Esophagus squamous epithelium (tissue), 4 donors: Measurements from ENCODE around the gene ATR.

Source experiments
- POLR2A ChIP-seq, 4 donors: fragments of 450-650 bp; IDR thresholded peaks; one replicate each; pipeline ENCODE4 v1.6.1; 2017; ENCODE audit warnings: antibody characterized with exemption in 4 of 4, mild to moderate bottlenecking in 4 of 4, moderate library complexity in 3 of 4
- TF ChIP-seq, protein P1 (sequence below), 6 experiments: fragments of 450-650 bp in 4 of 6; fragments of 200-600 bp in 2 of 6; sonication (generic) in 2 of 6; IDR thresholded peaks; one replicate each; pipeline ENCODE4 v1.5.1; 2016 to 2019; ENCODE audit warnings: antibody characterized with exemption in 6 of 6, mild to moderate bottlenecking in 4 of 6, moderate library complexity in 4 of 6

- TF ChIP-seq, protein P1, sequence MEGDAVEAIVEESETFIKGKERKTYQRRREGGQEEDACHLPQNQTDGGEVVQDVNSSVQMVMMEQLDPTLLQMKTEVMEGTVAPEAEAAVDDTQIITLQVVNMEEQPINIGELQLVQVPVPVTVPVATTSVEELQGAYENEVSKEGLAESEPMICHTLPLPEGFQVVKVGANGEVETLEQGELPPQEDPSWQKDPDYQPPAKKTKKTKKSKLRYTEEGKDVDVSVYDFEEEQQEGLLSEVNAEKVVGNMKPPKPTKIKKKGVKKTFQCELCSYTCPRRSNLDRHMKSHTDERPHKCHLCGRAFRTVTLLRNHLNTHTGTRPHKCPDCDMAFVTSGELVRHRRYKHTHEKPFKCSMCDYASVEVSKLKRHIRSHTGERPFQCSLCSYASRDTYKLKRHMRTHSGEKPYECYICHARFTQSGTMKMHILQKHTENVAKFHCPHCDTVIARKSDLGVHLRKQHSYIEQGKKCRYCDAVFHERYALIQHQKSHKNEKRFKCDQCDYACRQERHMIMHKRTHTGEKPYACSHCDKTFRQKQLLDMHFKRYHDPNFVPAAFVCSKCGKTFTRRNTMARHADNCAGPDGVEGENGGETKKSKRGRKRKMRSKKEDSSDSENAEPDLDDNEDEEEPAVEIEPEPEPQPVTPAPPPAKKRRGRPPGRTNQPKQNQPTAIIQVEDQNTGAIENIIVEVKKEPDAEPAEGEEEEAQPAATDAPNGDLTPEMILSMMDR (IDR thresholded peaks at IDR 0.05): no peak
- TF ChIP-seq POLR2A (IDR thresholded peaks at IDR 0.05): no peak
These were observed 43.9 kb upstream of the ATR start for GRCh38 chr3:142622405-142622804.
